Karpas-422 (cell line): ENCODE measurements around the gene DVL3. TPM values are rescaled to one million over a fixed set of nuclear protein-coding genes. Genes with fewer than 3 reads are reported as not detected.

Experiments used
- DNase-seq: peaks from one replicate; pipeline ENCODE4 v3.0.0-alpha.2; 2015
- H2AFZ ChIP-seq: fragments of 200-600 bp; sonication (generic); 2 replicates; pipeline ENCODE4 v1.6.1; 2014; ENCODE audit warnings: antibody characterized with exemption, low read length, mixed read lengths
- H3K27ac ChIP-seq: fragments of 200-600 bp; sonication (generic); 2 replicates; pipeline ENCODE4 v1.5.1; 2014; ENCODE audit warnings: mild to moderate bottlenecking, low read length, moderate library complexity
- H3K27me3 ChIP-seq: fragments of 200-600 bp; sonication (generic); 2 replicates; pipeline ENCODE4 v1.6.1; 2014; ENCODE audit warnings: low read length, mixed read lengths
- H3K36me3 ChIP-seq: fragments of 200-600 bp; sonication (generic); 2 replicates; pipeline ENCODE4 v1.6.1; 2014; ENCODE audit warnings: low read length, mixed read lengths; ENCODE audit not compliant: insufficient read depth
- H3K4me1 ChIP-seq: fragments of 200-600 bp; sonication (generic); 2 replicates; pipeline ENCODE4 v1.6.1; 2014; ENCODE audit warnings: mild to moderate bottlenecking, low read length, mixed read lengths
- H3K4me2 ChIP-seq: fragments of 200-600 bp; sonication (generic); 2 replicates; pipeline ENCODE4 v1.6.1; 2014; ENCODE audit warnings: low read length, low read depth, mild to moderate bottlenecking; ENCODE audit not compliant: poor library complexity, severe bottlenecking
- H3K4me3 ChIP-seq: fragments of 200-600 bp; sonication (generic); 2 replicates; pipeline ENCODE4 v1.5.1; 2014; ENCODE audit warnings: mild to moderate bottlenecking, antibody characterized with exemption, low read length, mixed read lengths
- H3K79me2 ChIP-seq: fragments of 200-600 bp; sonication (generic); 2 replicates; pipeline ENCODE4 v1.6.1; 2014; ENCODE audit warnings: mild to moderate bottlenecking, low read length, mixed read lengths
- H3K9ac ChIP-seq: fragments of 200-600 bp; sonication (generic); 2 replicates; pipeline ENCODE4 v1.6.0; 2014; ENCODE audit warnings: low read length
- H3K9me2 ChIP-seq: fragments of 200-600 bp; sonication (generic), shearing (Covaris generic); replicated peaks from 2 replicates; pipeline ENCODE4 v1.6.0; 2014; ENCODE audit warnings: mild to moderate bottlenecking, low read length, moderate library complexity; ENCODE audit not compliant: insufficient read depth
- H3K9me3 ChIP-seq: fragments of 300-700, 200-600 bp; sonication (generic); 2 replicates; pipeline ENCODE4 v1.6.1; 2014; ENCODE audit warnings: low read length, mixed read lengths
- H4K20me1 ChIP-seq: fragments of 200-600 bp; sonication (generic); 2 replicates; pipeline ENCODE4 v1.6.1; 2014; ENCODE audit warnings: mild to moderate bottlenecking, antibody characterized with exemption, low read length, low read depth; ENCODE audit not compliant: insufficient read depth
- total RNA-seq: library from RNA; depleted of rRNA; stranded (reverse); fragments of >200 nt; shearing (Covaris generic); gene quantifications from 2 replicates; pipeline ENCODE4 v1.2.3, GENCODE V29; 2014; ENCODE audit warnings: low replicate concordance

The DVL3 gene
- total RNA-seq, 1 experiment from 2014 or later = 62.1 TPM

DNA sequence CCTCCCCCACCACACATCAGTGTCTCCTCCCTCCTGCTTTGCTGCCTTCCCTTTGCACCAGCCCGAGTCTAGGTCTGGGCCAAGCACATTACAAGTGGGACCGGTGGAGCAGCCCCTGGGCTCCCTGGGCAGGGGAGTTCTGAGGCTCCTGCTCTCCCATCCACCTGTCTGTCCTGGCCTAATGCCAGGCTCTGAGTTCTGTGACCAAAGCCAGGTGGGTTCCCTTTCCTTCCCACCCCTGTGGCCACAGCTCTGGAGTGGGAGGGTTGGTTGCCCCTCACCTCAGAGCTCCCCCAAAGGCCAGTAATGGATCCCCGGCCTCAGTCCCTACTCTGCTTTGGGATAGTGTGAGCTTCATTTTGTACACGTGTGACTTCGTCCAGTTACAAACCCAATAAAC is 28.5 kb downstream of the DVL3 start:
- Histone ChIP-seq H3K79me2 (peaks cover 29% of the 10 kb centered on the region), H3K4me2 (no peak overlapping the region), H3K9ac (no peak overlapping the region), H3K27me3 (no peaks in the 10 kb centered on the region), H3K9me3 (no peaks in the 10 kb centered on the region), H3K4me1 (peaks cover 21% of the 10 kb centered on the region), H3K4me3 (no peak overlapping the region), H3K27ac (no peak overlapping the region), H3K9me2 (no peaks in the 10 kb centered on the region), H4K20me1 (peaks cover 20% of the 10 kb centered on the region; the same call in 1 of the 2 replicates), H2AFZ (no peak overlapping the region), H3K36me3 (peaks cover 33% of the 10 kb centered on the region)
- DNase-seq = no peak

DNA sequence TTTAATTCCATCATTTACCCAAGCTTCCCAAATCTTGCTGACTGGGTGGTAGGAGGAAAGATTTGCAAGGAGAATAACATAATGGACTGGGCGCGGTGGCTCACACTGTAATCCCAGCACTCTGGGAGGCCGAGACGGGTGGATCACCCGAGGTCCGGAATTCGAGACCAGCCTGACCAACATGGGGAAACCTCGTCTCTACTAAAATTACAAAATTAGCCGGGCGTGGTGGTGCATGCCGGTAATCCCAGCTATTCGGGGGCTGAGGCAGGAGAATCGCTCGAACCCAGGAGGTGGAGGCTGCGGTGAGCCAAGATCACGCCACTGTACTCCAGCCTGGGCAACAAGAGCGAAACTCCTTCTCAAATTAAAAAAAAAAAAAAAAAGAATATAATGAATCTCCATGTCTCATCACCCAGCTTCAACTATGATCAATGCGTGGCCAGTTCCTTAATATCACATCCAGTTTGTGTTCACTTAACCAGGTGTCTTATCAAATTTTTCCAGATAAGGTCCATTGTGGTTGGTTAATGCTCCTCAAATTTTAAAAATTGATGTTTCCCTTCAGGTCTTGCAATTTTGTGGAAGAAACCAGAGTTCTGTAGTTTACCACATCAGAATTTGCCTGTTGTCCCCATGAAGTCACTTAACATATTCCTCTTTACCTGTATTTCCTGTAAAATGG is 29.5 kb downstream of the DVL3 start:
- H3K9me2 ChIP-seq = no peaks in the 10 kb centered on the region
- H3K9me3 ChIP-seq = no peaks in the 10 kb centered on the region
- 0 out of 2 replicates have a peak overlapping the region, but pooled peaks have one; percentile 60 for H3K4me3 ChIP-seq
- peaks cover 34% of the 10 kb centered on the region for H3K36me3 ChIP-seq
- no peak for DNase-seq
- H2AFZ ChIP-seq = no peak overlapping the region
- peaks cover 21% of the 10 kb centered on the region for H3K4me1 ChIP-seq
- H3K27ac ChIP-seq = no peak overlapping the region
- no peaks in the 10 kb centered on the region for H3K27me3 ChIP-seq
- peaks cover 36% of the 10 kb centered on the region for H3K79me2 ChIP-seq
- H3K9ac ChIP-seq = peak overlapping the region; percentile 67; the same call in 1 of the 2 replicates
- H3K4me2 ChIP-seq = peak overlapping the region; percentile 65
- peaks cover 27% of the 10 kb centered on the region for H4K20me1 ChIP-seq

GRCh38 chr3:184185461-184186183 is 30.4 kb downstream of the DVL3 start:
- H3K4me3 ChIP-seq = peak overlapping the region; percentile 95
- peak overlapping the region; percentile 25; the same call in 1 of the 2 replicates for H3K27ac ChIP-seq
- H3K4me1 ChIP-seq = peaks cover 21% of the 10 kb centered on the region
- H3K4me2 ChIP-seq = peak overlapping the region; percentile 90
- H3K9me3 ChIP-seq = no peaks in the 10 kb centered on the region
- H4K20me1 ChIP-seq = peaks cover 27% of the 10 kb centered on the region
- H3K9ac ChIP-seq = peak overlapping the region; percentile 91
- H3K9me2 ChIP-seq = no peaks in the 10 kb centered on the region
- DNase-seq = peak; percentile 100
- H3K36me3 ChIP-seq = peaks cover 44% of the 10 kb centered on the region
- no peaks in the 10 kb centered on the region for H3K27me3 ChIP-seq
- peak overlapping the region; percentile 75; the same call in 1 of the 2 replicates for H2AFZ ChIP-seq
- H3K79me2 ChIP-seq = peaks cover 40% of the 10 kb centered on the region

GRCh38 chr3:184186184-184186901 is 31.2 kb downstream of the DVL3 start, which contains the start of gene ABCF3:
Gene ABCF3, plus strand, starts transcription at chr3:184186199. Its CDS starts 9 bp downstream, at chr3:184186208.
- H3K4me3 ChIP-seq = peak within 1 kb of the TSS; percentile 95
- H3K9me2 ChIP-seq = no peaks in the 10 kb centered on the region
- DNase-seq = peak; percentile 68

GRCh38 chr3:184186902-184187207 is 31.7 kb downstream of the DVL3 start:
- no peaks in the 10 kb centered on the region for H3K27me3 ChIP-seq
- peak overlapping the region; percentile 90 for H3K4me2 ChIP-seq
- no peaks in the 10 kb centered on the region for H3K9me3 ChIP-seq
- H3K4me3 ChIP-seq = peak overlapping the region; percentile 95
- H3K27ac ChIP-seq = no peak overlapping the region
- peaks cover 48% of the 10 kb centered on the region for H3K36me3 ChIP-seq
- peak overlapping the region; percentile 91 for H3K9ac ChIP-seq
- H3K9me2 ChIP-seq = no peaks in the 10 kb centered on the region
- H4K20me1 ChIP-seq = peaks cover 27% of the 10 kb centered on the region
- H3K4me1 ChIP-seq = peaks cover 21% of the 10 kb centered on the region
- peaks cover 40% of the 10 kb centered on the region for H3K79me2 ChIP-seq
- H2AFZ ChIP-seq = no peak overlapping the region
- peak; percentile 51 for DNase-seq

More at GRCh38 chr3:184186184-184186901, 31.2 kb downstream of the DVL3 start, which contains the start of gene ABCF3:
- H3K27me3 ChIP-seq = no peaks in the 10 kb centered on the region
- H3K9me3 ChIP-seq = no peaks in the 10 kb centered on the region
- H3K9ac ChIP-seq = peak within 1 kb of the TSS; percentile 91
- peaks cover 50% of the 10 kb centered on the region for H3K36me3 ChIP-seq
- H3K79me2 ChIP-seq = peaks cover 40% of the 10 kb centered on the region
- peak within 1 kb of the TSS; percentile 90 for H3K4me2 ChIP-seq
- H2AFZ ChIP-seq = peak within 1 kb of the TSS; percentile 76
- peaks cover 27% of the 10 kb centered on the region for H4K20me1 ChIP-seq
- peak within 1 kb of the TSS; percentile 25; the same call in 1 of the 2 replicates for H3K27ac ChIP-seq
- H3K4me1 ChIP-seq = peaks cover 21% of the 10 kb centered on the region

DNA sequence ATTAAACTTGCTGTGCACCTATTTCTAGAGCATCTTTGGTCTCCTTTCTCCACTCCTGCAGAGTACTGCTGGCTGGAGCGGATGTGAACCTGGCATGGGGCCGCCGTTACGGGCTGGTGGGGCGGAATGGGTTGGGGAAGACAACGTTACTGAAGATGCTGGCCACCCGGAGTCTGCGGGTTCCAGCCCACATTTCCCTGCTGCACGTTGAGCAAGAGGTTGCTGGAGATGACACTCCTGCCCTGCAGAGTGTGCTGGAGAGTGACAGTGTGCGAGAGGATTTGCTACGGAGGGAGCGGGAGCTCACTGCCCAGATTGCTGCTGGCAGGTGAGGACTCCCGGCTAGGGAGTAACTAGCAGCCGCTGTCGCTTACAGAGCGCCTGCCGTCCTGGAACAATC is 32.9 kb downstream of the DVL3 start:
- no peak overlapping the region for H3K9ac ChIP-seq
- H3K36me3 ChIP-seq = peaks cover 50% of the 10 kb centered on the region
- no peaks in the 10 kb centered on the region for H3K9me2 ChIP-seq
- H3K4me2 ChIP-seq = no peak overlapping the region
- H3K4me3 ChIP-seq = no peak overlapping the region
- peaks cover 21% of the 10 kb centered on the region for H3K4me1 ChIP-seq
- H4K20me1 ChIP-seq = peaks cover 27% of the 10 kb centered on the region
- no peak overlapping the region for H2AFZ ChIP-seq
- H3K27ac ChIP-seq = no peak overlapping the region
- H3K27me3 ChIP-seq = no peaks in the 10 kb centered on the region
- no peaks in the 10 kb centered on the region for H3K9me3 ChIP-seq
- H3K79me2 ChIP-seq = peaks cover 40% of the 10 kb centered on the region
- DNase-seq = no peak

DNA sequence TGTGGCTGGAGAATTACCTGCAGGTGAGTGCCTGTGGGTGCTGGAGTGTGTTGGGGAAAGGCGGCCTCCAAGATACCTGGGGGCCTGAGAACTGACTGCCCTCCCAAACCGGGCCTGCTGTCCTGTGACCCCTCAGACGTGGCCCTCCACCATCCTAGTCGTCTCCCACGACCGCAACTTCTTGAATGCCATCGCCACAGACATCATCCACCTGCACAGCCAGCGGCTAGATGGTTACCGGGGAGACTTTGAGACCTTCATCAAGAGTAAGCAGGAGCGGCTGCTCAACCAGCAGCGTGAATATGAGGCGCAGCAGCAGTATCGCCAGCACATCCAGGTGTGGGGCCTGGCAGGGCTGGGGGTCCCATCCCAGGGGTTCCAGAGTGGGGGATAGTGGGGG is 34.2 kb downstream of the DVL3 start:
- no peak for DNase-seq
- peaks cover 27% of the 10 kb centered on the region for H4K20me1 ChIP-seq
- no peaks in the 10 kb centered on the region for H3K9me3 ChIP-seq
- no peak overlapping the region for H3K27ac ChIP-seq
- peaks cover 40% of the 10 kb centered on the region for H3K79me2 ChIP-seq
- no peak overlapping the region for H3K4me2 ChIP-seq
- no peak overlapping the region for H3K4me3 ChIP-seq
- H2AFZ ChIP-seq = no peak overlapping the region
- H3K36me3 ChIP-seq = peaks cover 60% of the 10 kb centered on the region
- no peak overlapping the region for H3K9ac ChIP-seq
- H3K27me3 ChIP-seq = no peaks in the 10 kb centered on the region
- H3K4me1 ChIP-seq = peaks cover 21% of the 10 kb centered on the region
- H3K9me2 ChIP-seq = no peaks in the 10 kb centered on the region

DNA sequence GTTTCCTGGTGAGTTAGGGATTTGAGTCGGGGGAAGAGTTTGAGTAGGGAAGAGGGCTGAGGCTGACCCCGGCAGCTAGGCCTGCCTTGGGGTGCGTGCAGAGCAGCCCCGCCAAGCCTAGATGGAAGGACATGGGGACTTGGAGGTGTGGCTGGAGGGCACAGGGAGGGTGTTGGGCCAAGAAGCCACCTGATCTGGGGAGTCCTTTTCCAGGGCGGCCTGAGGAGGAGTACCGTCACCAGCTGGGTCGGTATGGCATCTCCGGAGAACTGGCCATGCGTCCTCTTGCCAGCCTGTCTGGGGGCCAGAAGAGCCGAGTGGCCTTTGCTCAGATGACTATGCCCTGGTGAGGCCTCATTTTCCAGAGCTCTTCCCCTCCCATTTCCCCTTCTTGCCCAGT is 37.7 kb downstream of the DVL3 start:
- H3K4me3 ChIP-seq = no peak overlapping the region
- H3K9ac ChIP-seq = no peak overlapping the region
- no peaks in the 10 kb centered on the region for H3K27me3 ChIP-seq
- H4K20me1 ChIP-seq = peaks cover 14% of the 10 kb centered on the region
- H3K4me2 ChIP-seq = no peak overlapping the region
- H3K27ac ChIP-seq = no peak overlapping the region
- no peak for DNase-seq
- H3K79me2 ChIP-seq = peaks cover 21% of the 10 kb centered on the region
- H3K9me3 ChIP-seq = no peaks in the 10 kb centered on the region
- no peaks in the 10 kb centered on the region for H3K9me2 ChIP-seq
- H2AFZ ChIP-seq = no peak overlapping the region
- H3K36me3 ChIP-seq = peaks cover 64% of the 10 kb centered on the region
- H3K4me1 ChIP-seq = peaks cover under 1% of the 10 kb centered on the region; the same call in 1 of the 2 replicates
